Measurements from ENCODE around the gene UGT1A4.

The UGT1A4 gene

DNA sequence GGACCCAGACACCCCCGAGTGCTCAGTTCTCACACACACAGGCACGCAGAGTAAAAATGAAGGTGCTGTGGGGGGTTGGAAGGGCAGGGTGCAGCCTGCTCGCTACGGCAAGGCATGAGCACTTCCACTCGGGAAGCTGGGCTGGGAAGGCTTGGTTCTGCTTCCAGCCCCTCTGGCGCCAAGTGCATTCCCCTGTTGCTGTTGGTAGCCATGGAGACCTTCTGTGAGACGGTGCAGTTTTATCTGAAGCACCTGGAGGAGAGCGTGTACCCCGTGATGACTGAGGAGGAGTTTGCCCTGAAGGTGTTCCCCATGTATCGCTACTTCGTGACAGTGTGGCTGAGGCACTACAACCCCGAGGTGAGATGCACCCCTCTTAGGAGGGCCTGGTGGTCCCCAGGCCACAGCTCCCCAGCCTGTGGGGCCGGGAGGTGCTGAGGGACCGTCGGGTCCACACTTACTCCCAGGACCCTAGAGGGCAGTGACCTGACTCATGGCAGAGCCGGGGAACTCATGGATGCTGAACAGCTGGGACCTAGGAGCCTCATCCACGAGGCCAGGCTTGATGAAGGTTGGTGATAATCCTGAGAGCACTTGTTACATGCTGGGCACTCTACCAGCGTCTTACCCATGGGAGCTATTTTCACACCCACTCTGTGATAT lies 75.1 kb downstream of the UGT1A4 start:
- TF ChIP-seq, protein P1, sequence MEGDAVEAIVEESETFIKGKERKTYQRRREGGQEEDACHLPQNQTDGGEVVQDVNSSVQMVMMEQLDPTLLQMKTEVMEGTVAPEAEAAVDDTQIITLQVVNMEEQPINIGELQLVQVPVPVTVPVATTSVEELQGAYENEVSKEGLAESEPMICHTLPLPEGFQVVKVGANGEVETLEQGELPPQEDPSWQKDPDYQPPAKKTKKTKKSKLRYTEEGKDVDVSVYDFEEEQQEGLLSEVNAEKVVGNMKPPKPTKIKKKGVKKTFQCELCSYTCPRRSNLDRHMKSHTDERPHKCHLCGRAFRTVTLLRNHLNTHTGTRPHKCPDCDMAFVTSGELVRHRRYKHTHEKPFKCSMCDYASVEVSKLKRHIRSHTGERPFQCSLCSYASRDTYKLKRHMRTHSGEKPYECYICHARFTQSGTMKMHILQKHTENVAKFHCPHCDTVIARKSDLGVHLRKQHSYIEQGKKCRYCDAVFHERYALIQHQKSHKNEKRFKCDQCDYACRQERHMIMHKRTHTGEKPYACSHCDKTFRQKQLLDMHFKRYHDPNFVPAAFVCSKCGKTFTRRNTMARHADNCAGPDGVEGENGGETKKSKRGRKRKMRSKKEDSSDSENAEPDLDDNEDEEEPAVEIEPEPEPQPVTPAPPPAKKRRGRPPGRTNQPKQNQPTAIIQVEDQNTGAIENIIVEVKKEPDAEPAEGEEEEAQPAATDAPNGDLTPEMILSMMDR (IDR thresholded peaks at IDR 0.05): no peak
- DNase-seq: no peak
- H3K27me3 Mint-ChIP-seq (ENCODE audit: low read depth, poor library complexity): peaks cover 4% of the 10 kb centered on the region
- no peak overlapping the region for H3K4me3 Mint-ChIP-seq
- no peak overlapping the region for H3K27ac Mint-ChIP-seq
- no peaks in the 10 kb centered on the region for H3K9me3 Mint-ChIP-seq
- peaks cover 17% of the 10 kb centered on the region for H3K4me1 Mint-ChIP-seq
- no peaks in the 10 kb centered on the region for H3K36me3 Mint-ChIP-seq (ENCODE audit: low read depth)

DNA sequence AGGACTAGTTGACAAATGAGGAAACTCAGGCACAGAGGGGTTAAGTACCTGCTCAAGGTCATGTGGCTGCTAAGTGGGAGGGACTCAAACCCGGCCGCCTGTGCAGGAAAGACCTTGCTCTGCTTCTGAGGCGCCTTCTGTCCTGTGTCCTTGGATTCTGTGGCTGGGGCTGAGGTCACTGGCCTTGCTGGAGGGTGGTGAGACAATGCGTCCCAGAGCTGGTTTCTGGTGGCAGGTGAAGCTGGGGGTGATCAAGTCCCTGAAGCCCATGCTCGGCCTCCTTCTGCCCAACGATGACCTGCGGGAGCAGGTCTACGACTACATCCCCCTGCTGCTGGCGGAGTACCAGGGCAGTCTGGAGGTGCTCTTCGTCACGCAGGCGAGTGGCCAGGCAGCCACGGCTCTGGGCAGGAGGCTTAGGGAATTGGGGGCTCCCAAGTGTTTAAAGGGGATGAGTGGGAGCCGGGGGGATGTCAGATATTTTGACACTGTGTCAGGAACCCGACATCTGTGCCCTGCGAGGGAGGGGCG lies 75.7 kb downstream of the UGT1A4 start:
- no peaks in the 10 kb centered on the region for H3K9me3 Mint-ChIP-seq
- H3K27me3 Mint-ChIP-seq (ENCODE audit: low read depth, poor library complexity): peaks cover 7% of the 10 kb centered on the region
- no peaks in the 10 kb centered on the region for H3K36me3 Mint-ChIP-seq (ENCODE audit: low read depth)
- TF ChIP-seq, protein P1 (IDR thresholded peaks at IDR 0.05): no peak
- peaks cover 17% of the 10 kb centered on the region for H3K4me1 Mint-ChIP-seq
- no peak overlapping the region for H3K4me3 Mint-ChIP-seq
- H3K27ac Mint-ChIP-seq: no peak overlapping the region
- no peak for DNase-seq

DNA sequence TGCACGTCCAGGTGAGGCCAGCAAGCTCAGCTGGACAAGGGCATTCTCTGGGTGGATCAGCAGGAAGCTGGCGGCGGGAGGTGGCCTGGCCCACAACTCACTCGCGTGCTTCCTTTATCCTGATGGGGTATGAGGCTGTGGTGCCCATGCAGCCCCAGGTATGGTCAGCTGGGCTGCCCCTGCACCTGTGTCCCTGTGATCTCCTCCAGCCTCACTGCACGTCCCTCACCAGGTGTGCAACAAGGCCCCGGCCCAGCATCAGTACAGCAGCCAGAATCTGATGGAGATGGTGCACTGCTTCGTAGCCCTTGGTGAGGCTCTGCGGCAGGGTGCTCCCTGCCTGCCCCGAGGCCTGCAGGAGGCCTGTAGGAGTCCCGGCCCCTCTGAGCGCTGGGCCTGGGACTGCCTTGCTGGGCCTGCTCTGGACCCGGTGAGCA lies 77.2 kb downstream of the UGT1A4 start:
- H3K27me3 Mint-ChIP-seq (ENCODE audit: low read depth, poor library complexity): peaks cover 8% of the 10 kb centered on the region
- H3K4me1 Mint-ChIP-seq: peaks cover 15% of the 10 kb centered on the region
- DNase-seq: no peak
- H3K36me3 Mint-ChIP-seq (ENCODE audit: low read depth): no peaks in the 10 kb centered on the region
- H3K4me3 Mint-ChIP-seq: no peak overlapping the region
- TF ChIP-seq, protein P1 (IDR thresholded peaks at IDR 0.05): no peak
- peaks cover 5% of the 10 kb centered on the region for H3K9me3 Mint-ChIP-seq
- no peak overlapping the region for H3K27ac Mint-ChIP-seq

DNA sequence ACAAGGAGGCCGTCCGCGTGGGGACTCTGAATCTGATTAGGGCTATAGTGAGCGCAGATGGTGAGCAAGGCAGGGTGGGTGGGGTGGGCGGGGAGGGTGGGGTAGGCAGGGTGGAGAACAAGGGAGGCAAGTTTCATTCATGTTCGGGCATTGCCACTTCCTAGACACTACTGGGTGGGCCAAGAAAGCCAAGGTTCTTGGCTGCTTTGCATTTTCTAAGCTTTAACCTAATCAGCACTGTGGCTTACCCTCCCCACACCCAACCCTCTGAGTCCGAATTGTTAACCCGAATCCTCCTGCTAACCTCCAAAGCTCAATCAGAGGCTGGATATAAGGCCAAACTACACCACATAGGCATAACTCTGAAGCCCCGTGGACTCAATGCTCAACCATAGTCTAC lies 77.7 kb downstream of the UGT1A4 start:
- no peak for DNase-seq
- Mint-ChIP-seq H3K4me3 (no peak overlapping the region), H3K27me3 (ENCODE audit: low read depth, poor library complexity) (peaks cover 8% of the 10 kb centered on the region)

DNA sequence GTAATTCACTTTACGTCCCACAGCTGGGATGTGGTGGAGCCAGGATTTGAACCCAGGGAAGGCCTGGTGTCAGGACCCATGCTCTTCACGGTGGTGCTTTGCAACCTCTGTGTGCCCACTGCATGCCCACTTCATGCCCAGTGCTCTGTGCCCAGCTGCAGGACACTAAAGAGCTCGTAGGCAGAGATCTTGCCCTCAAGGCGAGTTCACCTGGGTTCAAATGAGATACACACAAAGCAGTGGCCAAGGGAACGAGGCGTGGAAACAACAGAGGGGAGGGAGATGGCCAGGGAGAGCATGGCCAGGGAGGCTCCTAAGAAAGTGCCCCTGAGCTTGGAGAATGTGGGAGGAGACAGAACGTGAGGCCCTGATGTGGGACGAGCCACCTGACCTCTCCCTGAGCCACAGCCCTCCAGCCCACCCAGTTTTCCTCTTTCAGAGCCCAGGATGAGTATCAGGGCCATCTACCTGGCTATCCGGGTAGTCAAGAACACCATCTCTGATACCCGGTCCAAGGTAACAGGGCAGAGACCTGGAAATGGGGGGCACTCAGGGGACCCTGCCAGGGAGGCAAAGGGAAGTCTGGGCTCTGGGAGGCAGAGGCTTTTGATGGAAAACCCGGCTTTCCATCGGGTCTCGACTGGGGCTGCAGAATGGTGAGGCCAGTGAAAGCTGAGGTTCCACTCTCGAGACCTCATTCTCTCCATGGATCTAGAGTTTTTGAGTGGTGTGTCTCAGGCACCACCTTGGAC lies 80.0 kb downstream of the UGT1A4 start:
- Mint-ChIP-seq H3K27me3 (ENCODE audit: low read depth, poor library complexity) (peaks cover 8% of the 10 kb centered on the region), H3K9me3 (peaks cover 5% of the 10 kb centered on the region), H3K27ac (no peak overlapping the region), H3K4me3 (no peak overlapping the region), H3K4me1 (peaks cover 2% of the 10 kb centered on the region), H3K36me3 (ENCODE audit: low read depth) (no peaks in the 10 kb centered on the region)
- no peak for DNase-seq
- TF ChIP-seq, protein P1 (IDR thresholded peaks at IDR 0.05): no peak

More for the DNA sequence above, 77.7 kb downstream of the UGT1A4 start:
- TF ChIP-seq, protein P1 (IDR thresholded peaks at IDR 0.05): no peak
- H3K9me3 Mint-ChIP-seq: peaks cover 5% of the 10 kb centered on the region
- H3K27ac Mint-ChIP-seq: no peak overlapping the region
- H3K36me3 Mint-ChIP-seq (ENCODE audit: low read depth): no peaks in the 10 kb centered on the region
- peaks cover 10% of the 10 kb centered on the region for H3K4me1 Mint-ChIP-seq

Measured in nephron progenitor cell (in vitro differentiated cells).